Right kidney (tissue), 1 donor: ENCODE measurements around the gene TMCO6.

ENCODE experiments used
- DNase-seq: peaks from one replicate; pipeline ENCODE4 v3.0.0-alpha.2; 2016

TMCO6 gene

GRCh38 chr5:140673187-140673976 lies 34.1 kb downstream of the TMCO6 start, which contains the start of gene DND1:
Gene DND1, minus strand, starts transcription at chr5:140673576. Its CDS starts 34 bp downstream, at chr5:140673542.
- DNase-seq, result no peak

- DNase-seq, result no peak
These were observed 35.0 kb downstream of the TMCO6 start for GRCh38 chr5:140674211-140674610.

GRCh38 chr5:140674629-140675028 lies 35.4 kb downstream of the TMCO6 start:
- DNase-seq, result no peak

- DNase-seq, result no peak
These were observed 38.7 kb downstream of the TMCO6 start for GRCh38 chr5:140677947-140678346.

- no peak for DNase-seq
These were observed 39.7 kb downstream of the TMCO6 start for GRCh38 chr5:140678993-140679392.

- no peak for DNase-seq
These were observed 51.2 kb downstream of the TMCO6 start for GRCh38 chr5:140690376-140690932.

- peak; percentile 87 for DNase-seq
These were observed 52.0 kb downstream of the TMCO6 start, which contains the start of the genes HARS1 and HARS2 for GRCh38 chr5:140690941-140691924. Gene HARS1, minus strand, starts transcription at chr5:140691370. Its CDS starts 66 bp downstream, at chr5:140691304. Gene HARS2, plus strand, starts transcription at chr5:140691455. Its CDS starts 194 bp downstream, at chr5:140691649.

- DNase-seq, result no peak
These were observed 55.0 kb downstream of the TMCO6 start for GRCh38 chr5:140694276-140694675.
